Choroid plexus epithelial cell (primary cell): ENCODE measurements around the gene VEGFA.

ENCODE experiments used
- DNase-seq: peaks from one replicate; pipeline ENCODE4 v3.0.0-alpha.2; 2010; ENCODE audit warnings: low read depth
- H3K4me3 ChIP-seq: 2 replicates; pipeline ENCODE4 v1.5.1; 2011; ENCODE audit warnings: low read depth, mild to moderate bottlenecking, control low read depth, low read length, moderate library complexity
- CTCF ChIP-seq: conservative IDR thresholded peaks from 2 replicates; pipeline ENCODE4 v1.5.1; 2011; ENCODE audit warnings: low read depth, mild to moderate bottlenecking, control low read depth, inconsistent platforms, low read length, moderate library complexity

Gene VEGFA

GRCh38 chr6:43769526-43770371, at the start of gene VEGFA:
TSS of gene VEGFA (plus strand) at chr6:43770211.
- TF ChIP-seq CTCF = peak; percentile 99
- H3K4me3 ChIP-seq = peak within 1 kb of the TSS; percentile 92
- DNase-seq = peak; percentile 90

GRCh38 chr6:43720999-43721398, 49.0 kb upstream of the VEGFA start:
- TF ChIP-seq CTCF = no peak
- H3K4me3 ChIP-seq = no peak overlapping the region
- DNase-seq = no peak

- no peak for DNase-seq
- TF ChIP-seq CTCF = no peak
- H3K4me3 ChIP-seq = no peak overlapping the region
These were observed 47.0 kb upstream of the VEGFA start for GRCh38 chr6:43722920-43723545.

- DNase-seq = peak; percentile 83
- H3K4me3 ChIP-seq = no peak overlapping the region
- peak; percentile 76 for TF ChIP-seq CTCF
These were observed 46.2 kb upstream of the VEGFA start for GRCh38 chr6:43723737-43724295.

GRCh38 chr6:43724354-43724753, 45.7 kb upstream of the VEGFA start:
- H3K4me3 ChIP-seq = no peak overlapping the region
- no peak for DNase-seq
- no peak for TF ChIP-seq CTCF

- DNase-seq = peak; percentile 97
- TF ChIP-seq CTCF = no peak
These were observed 44.9 kb upstream of the VEGFA start for GRCh38 chr6:43724914-43725642.

More at GRCh38 chr6:43724914-43725642, 44.9 kb upstream of the VEGFA start:
- H3K4me3 ChIP-seq = no peak overlapping the region
